ENCODE results near the gene ABHD16B.
A peak's percentile ranks its signal among the peaks of the same experiment; 100 is the strongest.
"Not testable (repeated sequence)": the region's sequence is repeated elsewhere in the genome, so short reads cannot be mapped to it uniquely, and the experiment has no call there.

ABHD16B gene

GRCh38 chr20:63839620-63840019 lies 21.7 kb upstream of the ABHD16B start:
- H3K36me3 ChIP-seq (ENCODE audit: control insufficient read depth, insufficient read depth, low read length): no peaks in the 10 kb centered on the region
- H3K27me3 ChIP-seq (ENCODE audit: control insufficient read depth, insufficient read depth, low read length): peaks cover 5% of the 10 kb centered on the region
- no peak overlapping the region for H3K27ac ChIP-seq (ENCODE audit: low read depth, low read length)
- H3K9ac ChIP-seq (ENCODE audit: low read length): no peak overlapping the region
- H3K4me1 ChIP-seq (ENCODE audit: control insufficient read depth, insufficient read depth, low read length): no peaks in the 10 kb centered on the region
- no peak overlapping the region for H3K4me3 ChIP-seq (ENCODE audit: low read length)

- H3K36me3 ChIP-seq (ENCODE audit: control insufficient read depth, insufficient read depth, low read length): no peaks in the 10 kb centered on the region
- H3K4me1 ChIP-seq (ENCODE audit: control insufficient read depth, insufficient read depth, low read length): no peaks in the 10 kb centered on the region
- no peak overlapping the region for H3K4me3 ChIP-seq (ENCODE audit: low read length)
- no peak overlapping the region for H3K27ac ChIP-seq (ENCODE audit: low read depth, low read length)
- H3K27me3 ChIP-seq (ENCODE audit: control insufficient read depth, insufficient read depth, low read length): peaks cover 11% of the 10 kb centered on the region
- H3K9ac ChIP-seq (ENCODE audit: low read length): no peak overlapping the region
Measured at GRCh38 chr20:63840405-63840828, 20.9 kb upstream of the ABHD16B start.

DNA sequence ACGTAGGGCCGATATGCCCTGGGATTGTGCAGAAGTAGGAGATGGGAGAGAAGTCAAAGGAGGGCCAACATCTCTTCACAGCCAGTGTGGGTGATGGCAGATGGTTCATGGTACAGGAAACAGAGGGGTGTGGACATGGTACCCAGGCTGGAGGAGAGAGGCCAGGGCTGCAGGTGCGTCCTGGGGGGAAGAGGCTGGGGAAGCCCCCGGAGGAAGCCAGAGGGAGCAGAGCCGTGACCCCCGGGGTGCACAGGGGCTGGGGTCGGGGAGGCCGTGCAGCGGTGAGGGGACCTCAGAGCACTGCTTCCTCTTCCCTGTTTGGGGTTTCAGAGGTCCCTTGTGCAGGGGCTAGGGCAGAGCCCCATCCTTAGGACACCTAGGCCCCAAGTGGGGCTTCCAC lies 19.0 kb upstream of the ABHD16B start:
- Histone ChIP-seq H3K4me1 (ENCODE audit: control insufficient read depth, insufficient read depth, low read length) (no peaks in the 10 kb centered on the region), H3K4me3 (ENCODE audit: low read length) (no peak overlapping the region), H3K27me3 (ENCODE audit: control insufficient read depth, insufficient read depth, low read length) (peaks cover 20% of the 10 kb centered on the region), H3K27ac (ENCODE audit: low read depth, low read length) (no peak overlapping the region), H3K9ac (ENCODE audit: low read length) (no peak overlapping the region), H3K36me3 (ENCODE audit: control insufficient read depth, insufficient read depth, low read length) (no peaks in the 10 kb centered on the region)

GRCh38 chr20:63843222-63843621 lies 18.1 kb upstream of the ABHD16B start:
- Histone ChIP-seq H3K9ac (ENCODE audit: low read length) (no peak overlapping the region), H3K27ac (ENCODE audit: low read depth, low read length) (no peak overlapping the region), H3K4me3 (ENCODE audit: low read length) (no peak overlapping the region), H3K4me1 (ENCODE audit: control insufficient read depth, insufficient read depth, low read length) (no peaks in the 10 kb centered on the region), H3K27me3 (ENCODE audit: control insufficient read depth, insufficient read depth, low read length) (peaks cover 23% of the 10 kb centered on the region), H3K36me3 (ENCODE audit: control insufficient read depth, insufficient read depth, low read length) (no peaks in the 10 kb centered on the region)

DNA sequence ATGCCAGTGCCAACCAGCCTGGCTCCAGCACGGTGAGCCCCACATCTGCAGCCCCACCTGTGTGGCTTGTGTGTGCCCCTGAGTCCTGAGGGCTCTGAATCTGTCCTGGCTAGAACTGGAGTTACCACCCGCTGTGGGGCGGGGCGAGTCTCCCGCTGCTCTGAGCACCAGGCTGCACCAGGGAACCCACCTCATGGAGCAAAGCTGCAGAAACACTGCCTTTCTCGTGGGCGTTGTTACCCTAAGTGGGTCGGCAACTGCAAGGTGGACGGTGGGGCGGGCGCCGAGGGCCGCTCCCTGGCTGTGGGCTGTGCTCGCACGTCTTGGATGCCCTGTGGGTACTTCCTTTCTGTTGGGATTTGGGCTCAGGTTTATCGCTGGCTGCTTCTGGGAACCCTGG lies 17.5 kb upstream of the ABHD16B start:
- Histone ChIP-seq H3K9ac (ENCODE audit: low read length) (no peak overlapping the region), H3K27me3 (ENCODE audit: control insufficient read depth, insufficient read depth, low read length) (peaks cover 23% of the 10 kb centered on the region), H3K36me3 (ENCODE audit: control insufficient read depth, insufficient read depth, low read length) (no peaks in the 10 kb centered on the region), H3K4me1 (ENCODE audit: control insufficient read depth, insufficient read depth, low read length) (no peaks in the 10 kb centered on the region), H3K27ac (ENCODE audit: low read depth, low read length) (no peak overlapping the region), H3K4me3 (ENCODE audit: low read length) (no peak overlapping the region)

DNA sequence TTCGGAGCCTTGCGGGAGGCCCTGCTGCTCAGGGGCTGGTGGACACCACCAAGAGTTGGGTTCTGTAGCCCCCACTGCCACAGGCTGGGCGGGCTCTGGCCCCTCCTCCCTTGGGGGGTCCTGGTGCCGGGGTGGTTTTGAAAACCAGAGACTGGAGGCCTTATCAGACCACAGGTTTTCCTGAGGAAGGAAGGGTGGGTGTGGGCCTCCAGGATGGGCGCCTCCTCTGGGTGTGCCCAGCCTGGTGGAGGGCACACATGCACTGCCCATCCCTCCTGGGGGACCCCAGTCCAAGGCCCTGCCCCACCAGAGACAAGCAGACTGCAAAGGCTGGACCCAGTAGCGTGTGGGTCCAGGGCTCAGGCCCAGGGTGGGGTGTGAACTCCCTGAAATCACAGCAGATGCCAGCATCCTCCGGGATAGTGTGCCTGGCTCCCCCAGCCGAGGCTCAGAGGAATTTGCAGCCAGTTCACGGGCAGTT lies 16.7 kb upstream of the ABHD16B start:
- peaks cover 23% of the 10 kb centered on the region for H3K27me3 ChIP-seq (ENCODE audit: control insufficient read depth, insufficient read depth, low read length)
- no peaks in the 10 kb centered on the region for H3K4me1 ChIP-seq (ENCODE audit: control insufficient read depth, insufficient read depth, low read length)
- H3K9ac ChIP-seq (ENCODE audit: low read length): no peak overlapping the region
- H3K27ac ChIP-seq (ENCODE audit: low read depth, low read length): no peak overlapping the region
- H3K36me3 ChIP-seq (ENCODE audit: control insufficient read depth, insufficient read depth, low read length): no peaks in the 10 kb centered on the region
- no peak overlapping the region for H3K4me3 ChIP-seq (ENCODE audit: low read length)

- Histone ChIP-seq H3K9ac (ENCODE audit: low read length) (no peak overlapping the region), H3K4me3 (ENCODE audit: low read length) (no peak overlapping the region), H3K4me1 (ENCODE audit: control insufficient read depth, insufficient read depth, low read length) (no peaks in the 10 kb centered on the region), H3K27ac (ENCODE audit: low read depth, low read length) (no peak overlapping the region), H3K36me3 (ENCODE audit: control insufficient read depth, insufficient read depth, low read length) (no peaks in the 10 kb centered on the region), H3K27me3 (ENCODE audit: control insufficient read depth, insufficient read depth, low read length) (peaks cover 23% of the 10 kb centered on the region)
Measured at GRCh38 chr20:63846128-63846771, 15.0 kb upstream of the ABHD16B start.

- no peak overlapping the region for H3K9ac ChIP-seq (ENCODE audit: low read length)
- H3K4me3 ChIP-seq (ENCODE audit: low read length): no peak overlapping the region
- H3K36me3 ChIP-seq (ENCODE audit: control insufficient read depth, insufficient read depth, low read length): no peaks in the 10 kb centered on the region
- no peaks in the 10 kb centered on the region for H3K4me1 ChIP-seq (ENCODE audit: control insufficient read depth, insufficient read depth, low read length)
- no peak overlapping the region for H3K27ac ChIP-seq (ENCODE audit: low read depth, low read length)
- peaks cover 23% of the 10 kb centered on the region for H3K27me3 ChIP-seq (ENCODE audit: control insufficient read depth, insufficient read depth, low read length)
Measured at GRCh38 chr20:63846888-63847236, 14.4 kb upstream of the ABHD16B start.

DNA sequence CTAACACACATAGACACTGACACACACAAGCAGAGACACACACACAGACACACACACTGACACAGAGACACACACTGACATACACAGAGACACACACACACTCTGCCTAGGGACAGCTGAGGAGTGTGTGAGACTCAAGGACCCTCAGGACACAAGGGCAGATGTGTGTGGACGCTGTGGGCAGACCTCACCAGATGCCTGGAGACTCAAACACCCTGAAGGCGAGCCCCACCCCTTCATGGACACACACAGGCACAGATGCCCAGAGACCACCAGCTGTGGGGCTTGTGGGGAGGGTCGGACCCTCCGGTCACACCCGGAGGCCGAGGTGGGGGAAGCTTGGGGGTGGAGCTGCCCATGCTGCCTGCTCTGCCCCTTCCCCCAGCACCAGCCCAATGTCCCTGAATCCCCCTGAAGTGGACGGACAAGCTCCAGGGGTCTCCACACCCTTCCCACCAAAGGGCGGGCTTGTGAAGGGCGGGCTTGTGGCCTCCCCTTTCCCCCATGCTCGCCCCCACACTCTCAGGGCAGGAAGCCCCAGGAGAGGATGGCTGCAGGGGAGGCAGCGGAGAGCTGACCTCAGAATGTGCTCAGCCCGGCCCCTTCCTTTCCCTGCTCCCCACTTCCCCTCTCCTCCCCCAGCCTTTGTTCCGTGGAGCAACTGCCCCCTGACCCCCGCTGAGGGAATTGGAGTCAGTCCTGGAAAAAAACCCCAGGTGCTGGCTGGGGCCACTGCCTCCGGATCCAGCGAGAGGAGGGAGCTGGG lies 13.9 kb upstream of the ABHD16B start:
- Histone ChIP-seq H3K36me3 (ENCODE audit: control insufficient read depth, insufficient read depth, low read length) (no peaks in the 10 kb centered on the region), H3K4me3 (ENCODE audit: low read length) (no peak overlapping the region), H3K9ac (ENCODE audit: low read length) (no peak overlapping the region), H3K27ac (ENCODE audit: low read depth, low read length) (peak overlapping the region; percentile 3), H3K27me3 (ENCODE audit: control insufficient read depth, insufficient read depth, low read length) (peaks cover 23% of the 10 kb centered on the region), H3K4me1 (ENCODE audit: control insufficient read depth, insufficient read depth, low read length) (no peaks in the 10 kb centered on the region)

GRCh38 chr20:63848003-63848911 lies 13.0 kb upstream of the ABHD16B start:
- Histone ChIP-seq H3K4me3 (ENCODE audit: low read length) (no peak overlapping the region), H3K27me3 (ENCODE audit: control insufficient read depth, insufficient read depth, low read length) (peaks cover 23% of the 10 kb centered on the region), H3K27ac (ENCODE audit: low read depth, low read length) (no peak overlapping the region), H3K36me3 (ENCODE audit: control insufficient read depth, insufficient read depth, low read length) (no peaks in the 10 kb centered on the region), H3K9ac (ENCODE audit: low read length) (no peak overlapping the region), H3K4me1 (ENCODE audit: control insufficient read depth, insufficient read depth, low read length) (no peaks in the 10 kb centered on the region)

DNA sequence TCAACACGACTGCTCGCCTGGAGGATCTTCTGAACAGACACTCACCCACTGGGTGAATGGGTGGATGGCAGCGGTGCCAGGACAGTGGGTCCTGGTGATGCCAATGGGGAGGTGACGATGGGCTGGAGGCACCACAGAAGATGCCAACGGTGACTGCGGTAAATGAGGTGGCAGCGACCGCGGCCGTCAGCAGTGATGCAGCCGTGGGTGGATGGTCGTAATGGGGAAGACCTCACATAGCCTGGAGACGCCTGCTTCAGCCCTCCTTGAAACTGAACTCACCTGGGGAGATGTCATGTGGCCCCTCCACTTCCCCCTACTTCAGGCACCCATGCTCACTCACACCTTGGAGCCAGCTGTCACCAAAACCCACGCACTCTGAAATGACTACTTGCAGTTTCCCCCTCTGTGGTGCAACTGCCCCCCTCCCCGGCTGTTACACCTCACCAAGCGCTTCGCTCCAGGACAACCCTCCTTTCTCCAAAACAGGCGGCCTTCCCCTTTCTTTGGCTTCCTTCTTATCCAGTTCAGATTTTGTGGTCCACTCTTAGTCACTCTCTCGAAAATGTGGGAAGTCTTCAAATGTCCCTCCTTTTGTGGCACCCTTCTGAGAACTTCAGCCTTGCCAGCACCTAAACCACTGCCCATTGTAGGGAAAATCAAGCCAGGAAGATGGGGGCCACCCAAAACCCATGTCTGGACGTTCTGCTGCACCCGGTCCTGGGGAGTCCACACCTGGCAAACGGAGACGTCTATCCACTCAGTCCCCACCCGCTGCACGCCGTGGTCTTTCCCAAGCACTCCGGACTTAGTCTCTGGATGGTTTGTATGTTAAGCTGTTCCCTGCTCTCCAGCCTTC lies 10.4 kb upstream of the ABHD16B start:
- Histone ChIP-seq H3K27me3 (ENCODE audit: control insufficient read depth, insufficient read depth, low read length) (peaks cover 24% of the 10 kb centered on the region), H3K27ac (ENCODE audit: low read depth, low read length) (no peak overlapping the region), H3K4me1 (ENCODE audit: control insufficient read depth, insufficient read depth, low read length) (peaks cover 2% of the 10 kb centered on the region), H3K36me3 (ENCODE audit: control insufficient read depth, insufficient read depth, low read length) (no peaks in the 10 kb centered on the region), H3K9ac (ENCODE audit: low read length) (no peak overlapping the region), H3K4me3 (ENCODE audit: low read length) (no peak overlapping the region)

DNA sequence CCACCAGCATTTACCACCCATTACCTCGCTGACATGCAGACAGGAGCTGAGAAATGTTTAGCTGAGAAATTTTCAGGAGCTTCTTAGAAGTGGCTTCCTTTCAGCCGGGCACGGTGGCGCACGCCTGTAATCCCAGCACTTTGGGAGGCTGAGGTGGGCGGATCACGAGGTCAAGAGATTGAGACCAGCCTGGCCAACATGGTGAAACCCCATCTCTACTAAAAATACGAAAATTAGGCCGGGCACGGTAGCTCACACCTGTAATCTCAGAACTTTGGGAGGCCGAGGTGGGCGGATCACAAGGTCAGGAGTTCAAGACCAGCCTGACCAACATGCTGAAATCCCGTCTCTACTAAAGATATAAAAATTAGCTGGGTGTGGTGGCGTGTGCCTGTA lies 9.8 kb upstream of the ABHD16B start:
- not testable (repeated sequence) for H3K4me3 ChIP-seq (ENCODE audit: low read length); H3K4me1 ChIP-seq (ENCODE audit: control insufficient read depth, insufficient read depth, low read length); H3K9ac ChIP-seq (ENCODE audit: low read length); H3K36me3 ChIP-seq (ENCODE audit: control insufficient read depth, insufficient read depth, low read length); H3K27ac ChIP-seq (ENCODE audit: low read depth, low read length)
- H3K27me3 ChIP-seq (ENCODE audit: control insufficient read depth, insufficient read depth, low read length): peaks cover 23% of the 10 kb centered on the region

All from rectal smooth muscle tissue (tissue), 1 donor.